ENCODE data around the gene TMEM125. TPM values are rescaled to one million over a fixed set of nuclear protein-coding genes. Genes with fewer than 3 reads are reported as not detected.

Gene TMEM125
- total and polyA plus RNA-seq, 4 experiments from 2014 or later, result not detected

DNA sequence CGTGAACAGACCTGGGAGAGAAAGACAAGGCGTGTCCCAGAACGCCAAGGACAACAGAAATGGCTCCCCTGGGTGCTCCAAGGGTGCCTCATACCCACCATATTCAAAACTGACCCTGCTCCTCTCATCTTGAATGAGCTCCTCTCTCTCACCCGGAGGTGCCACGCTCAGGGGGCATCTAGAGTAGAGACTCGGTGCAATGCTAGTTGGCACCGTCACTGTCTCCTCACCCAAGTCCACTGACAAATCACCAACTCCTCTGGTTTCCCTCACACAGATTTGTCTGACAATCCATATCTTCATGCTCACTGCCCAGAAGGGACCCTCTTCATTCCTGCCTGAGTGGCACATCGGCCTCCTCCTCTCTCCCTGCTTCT, 5.0 kb downstream of the TMEM125 start:
- Histone ChIP-seq H3K27ac (ENCODE audit: low read depth, low read length) (no peak overlapping the region), H3K9me3 (ENCODE audit: control insufficient read depth in 1 of 2, low read length in 2 of 2) (no peaks in the 10 kb centered on the region), H3K27me3 (ENCODE audit: insufficient read depth, low read length) (no peaks in the 10 kb centered on the region), H3K4me1 (ENCODE audit: insufficient read depth, low read length) (peaks cover 20% of the 10 kb centered on the region), H3K4me3 (ENCODE audit: low read length in 2 of 2) (no peak overlapping the region), H3K36me3 (ENCODE audit: insufficient read depth, low read length) (no peaks in the 10 kb centered on the region)
- Mint-ChIP-seq H3K36me3 (no peaks in the 10 kb centered on the region), H3K4me3 (peak overlapping the region in 7 of 8 donors; percentile 25 to 85 (median 78)), H3K27me3 (peaks cover 15 to 19% of the 10 kb centered on the region in 2 donors), H3K27ac (peak overlapping the region in 5 of 7 donors; percentile 70 to 90 (median 84)), H3K9me3 (peaks cover 0 to 2% (median 0%) of the 10 kb centered on the region in 8 donors), H3K4me1 (peaks cover 7 to 28% (median 20%) of the 10 kb centered on the region in 4 donors)
- intact Hi-C loops (cut with micrococcal nuclease), result no loop called here
- ChIA-PET CTCF (ENCODE audit: partially characterized antibody) (no interaction called here), POLR2A (ENCODE audit: partially characterized antibody) (no interaction called here)
- DNase-seq, result no peak

DNA sequence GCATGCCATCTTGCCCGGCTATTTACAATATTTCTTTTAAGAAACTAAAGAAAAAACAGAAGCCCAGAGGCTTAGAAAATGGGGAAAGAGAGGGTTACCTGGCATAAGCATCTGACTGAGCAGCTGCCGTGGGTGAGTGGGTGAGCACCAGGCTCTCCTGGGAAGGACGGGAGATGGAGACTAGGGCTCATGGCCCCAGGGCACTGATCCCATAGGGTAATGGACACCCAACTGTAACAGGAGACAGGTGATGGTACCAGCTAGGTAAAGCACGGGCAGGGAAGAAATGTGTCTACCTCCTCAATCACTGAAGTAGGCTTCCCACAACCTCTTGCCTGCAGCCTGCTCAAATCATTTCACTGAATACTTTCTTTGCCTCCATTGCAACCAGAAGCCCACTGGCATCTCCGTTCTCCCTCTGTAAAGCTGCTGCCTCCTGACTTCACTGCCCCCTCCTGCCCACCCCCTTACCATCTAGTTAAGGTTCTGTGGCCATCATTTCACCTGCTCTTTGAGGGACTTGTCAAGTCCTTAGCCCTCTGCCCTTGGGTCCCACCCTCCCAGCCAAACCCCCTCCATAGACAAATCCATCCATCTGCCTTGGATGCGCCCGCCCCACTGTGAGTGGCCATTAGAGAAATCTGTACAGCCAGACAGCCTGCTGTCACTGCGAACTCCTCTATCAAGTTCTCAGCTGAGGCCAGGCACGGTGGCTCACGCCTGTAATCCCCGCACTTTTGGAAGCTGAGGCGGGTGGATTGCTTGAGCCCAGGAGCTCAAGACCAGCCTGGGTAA, 6.2 kb downstream of the TMEM125 start:
- Histone ChIP-seq H3K27ac (ENCODE audit: low read depth, low read length) (no peak overlapping the region), H3K9me3 (ENCODE audit: control insufficient read depth in 1 of 2, low read length in 2 of 2) (no peaks in the 10 kb centered on the region), H3K36me3 (ENCODE audit: insufficient read depth, low read length) (no peaks in the 10 kb centered on the region), H3K27me3 (ENCODE audit: insufficient read depth, low read length) (no peaks in the 10 kb centered on the region), H3K4me1 (ENCODE audit: insufficient read depth, low read length) (peaks cover 10% of the 10 kb centered on the region), H3K4me3 (ENCODE audit: low read length in 2 of 2) (no peak overlapping the region)
- no peak overlapping the region for H3K27ac Mint-ChIP-seq
- H3K36me3 Mint-ChIP-seq, result no peaks in the 10 kb centered on the region
- ChIA-PET CTCF (ENCODE audit: partially characterized antibody) (no interaction called here), POLR2A (ENCODE audit: partially characterized antibody) (no interaction called here)
- intact Hi-C loops (cut with micrococcal nuclease), result no loop called here
- H3K27me3 Mint-ChIP-seq, result peaks cover 18 to 19% of the 10 kb centered on the region in 2 donors
- no peak for DNase-seq
- peaks cover 0 to 2% (median 0%) of the 10 kb centered on the region in 8 donors for H3K9me3 Mint-ChIP-seq
- peaks cover 7 to 20% (median 14%) of the 10 kb centered on the region in 4 donors for H3K4me1 Mint-ChIP-seq
- H3K4me3 Mint-ChIP-seq, result no peak overlapping the region

DNA sequence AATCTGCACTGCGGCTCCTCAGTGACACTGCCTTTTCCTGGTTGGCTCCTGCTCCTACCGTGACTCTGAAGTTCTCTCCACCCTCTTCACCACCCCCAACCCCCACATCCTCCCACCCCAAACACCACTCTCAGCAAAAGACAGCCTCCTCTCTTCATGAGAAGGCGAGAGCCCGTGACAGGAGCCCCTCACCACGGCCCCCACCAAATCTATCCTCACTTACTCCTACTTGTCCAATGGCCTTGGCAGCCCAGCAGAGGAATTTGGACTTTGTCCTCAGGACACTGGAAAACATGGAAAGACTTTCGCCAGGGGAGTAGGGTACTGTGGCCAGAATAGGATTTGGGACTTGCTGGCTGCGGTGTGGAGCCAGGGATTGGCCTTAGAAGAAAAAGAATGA, 6.9 kb downstream of the TMEM125 start:
- no peak overlapping the region for H3K4me3 Mint-ChIP-seq
- intact Hi-C loops (cut with micrococcal nuclease), result no loop called here

DNA sequence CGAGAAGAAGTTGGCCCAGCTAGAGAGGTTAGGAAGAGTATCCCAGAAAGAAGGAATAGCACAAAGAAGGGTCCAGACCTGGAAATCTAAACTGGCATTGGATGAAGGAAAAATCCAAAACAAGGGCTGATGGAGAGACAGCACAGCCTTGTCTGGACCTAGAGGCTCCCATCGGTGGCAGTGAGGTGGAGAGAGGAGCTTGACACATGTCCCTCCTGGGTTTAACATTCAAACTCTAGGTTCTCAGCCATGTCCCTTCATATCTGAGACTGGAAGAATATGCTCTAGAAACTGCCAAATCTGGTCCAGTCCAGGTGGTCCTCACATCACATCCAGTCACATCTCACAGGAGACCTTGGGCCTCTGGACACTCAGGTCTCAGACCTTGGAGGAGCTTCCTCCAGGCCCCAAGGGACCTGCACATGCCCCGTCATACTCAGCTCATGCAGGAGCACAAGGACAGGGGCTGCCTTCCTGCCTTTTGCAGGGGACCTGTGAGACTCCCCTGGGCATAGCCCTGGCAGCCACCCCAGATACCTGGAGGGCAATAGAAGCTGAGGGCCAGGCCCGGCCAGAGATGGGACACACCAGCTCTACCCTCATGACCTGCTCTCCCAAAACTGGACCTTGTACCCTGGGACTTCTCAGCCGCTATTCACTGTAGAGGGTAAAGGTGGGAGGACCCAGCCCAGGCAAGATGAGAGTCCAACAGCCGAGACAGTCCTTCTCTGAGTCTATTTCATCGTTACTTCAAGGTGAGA, 7.5 kb downstream of the TMEM125 start:
- POLR2A ChIA-PET (ENCODE audit: partially characterized antibody), result no interaction called here

More for the DNA sequence above, 6.9 kb downstream of the TMEM125 start:
- Histone ChIP-seq H3K27me3 (ENCODE audit: insufficient read depth, low read length) (no peaks in the 10 kb centered on the region), H3K4me3 (ENCODE audit: low read length in 2 of 2) (no peak overlapping the region), H3K27ac (ENCODE audit: low read depth, low read length) (no peak overlapping the region), H3K9me3 (ENCODE audit: control insufficient read depth in 1 of 2, low read length in 2 of 2) (no peaks in the 10 kb centered on the region), H3K4me1 (ENCODE audit: insufficient read depth, low read length) (peaks cover 9% of the 10 kb centered on the region), H3K36me3 (ENCODE audit: insufficient read depth, low read length) (no peaks in the 10 kb centered on the region)
- POLR2A ChIA-PET (ENCODE audit: partially characterized antibody), result no interaction called here
- Mint-ChIP-seq H3K27ac (no peak overlapping the region), H3K27me3 (peaks cover 15 to 16% of the 10 kb centered on the region in 2 donors), H3K4me1 (peaks cover 6 to 16% (median 12%) of the 10 kb centered on the region in 4 donors), H3K9me3 (peaks cover 0 to 2% (median 0%) of the 10 kb centered on the region in 8 donors), H3K36me3 (no peaks in the 10 kb centered on the region)
- CTCF ChIA-PET (ENCODE audit: partially characterized antibody), result no interaction called here
- DNase-seq, result no peak

DNA sequence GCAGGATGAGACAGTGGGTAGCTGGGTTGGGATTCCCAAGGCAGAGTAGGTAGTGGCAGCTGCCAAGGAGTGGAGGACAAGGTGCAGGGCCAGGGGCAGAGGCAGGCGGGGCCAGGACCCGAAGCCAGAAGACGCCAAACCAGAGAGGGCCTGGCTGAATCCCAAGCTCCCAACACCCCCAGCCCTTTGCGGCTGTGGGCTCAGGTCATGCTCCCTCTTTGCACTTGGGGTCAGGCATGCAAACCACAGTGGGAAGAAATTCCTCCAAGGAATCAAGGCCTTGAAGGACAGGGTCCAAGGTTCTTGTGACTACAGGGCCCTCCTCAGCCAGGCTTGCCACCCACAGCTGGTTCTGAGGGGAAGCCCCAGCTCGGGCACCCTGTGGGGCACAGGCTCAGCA, 9.4 kb downstream of the TMEM125 start:
- Mint-ChIP-seq H3K36me3 (no peaks in the 10 kb centered on the region), H3K4me1 (peaks cover 6 to 15% (median 11%) of the 10 kb centered on the region in 4 donors), H3K4me3 (no peak overlapping the region), H3K9me3 (peaks cover 0 to 2% (median 0%) of the 10 kb centered on the region in 8 donors), H3K27ac (no peak overlapping the region), H3K27me3 (peaks cover 16 to 19% of the 10 kb centered on the region in 2 donors)
- POLR2A ChIA-PET (ENCODE audit: partially characterized antibody), result no interaction called here
- Histone ChIP-seq H3K4me1 (ENCODE audit: insufficient read depth, low read length) (peaks cover 7% of the 10 kb centered on the region), H3K4me3 (ENCODE audit: low read length in 2 of 2) (no peak overlapping the region), H3K9me3 (ENCODE audit: control insufficient read depth in 1 of 2, low read length in 2 of 2) (no peaks in the 10 kb centered on the region), H3K27me3 (ENCODE audit: insufficient read depth, low read length) (no peaks in the 10 kb centered on the region), H3K27ac (ENCODE audit: low read depth, low read length) (no peak overlapping the region), H3K36me3 (ENCODE audit: insufficient read depth, low read length) (no peaks in the 10 kb centered on the region)
- DNase-seq, result no peak
- intact Hi-C loops (cut with micrococcal nuclease), result no loop called here
- CTCF ChIA-PET (ENCODE audit: partially characterized antibody), result no interaction called here

More for the DNA sequence above, 7.5 kb downstream of the TMEM125 start:
- CTCF ChIA-PET (ENCODE audit: partially characterized antibody), result no interaction called here
- no peaks in the 10 kb centered on the region for H3K36me3 Mint-ChIP-seq
- Histone ChIP-seq H3K4me1 (ENCODE audit: insufficient read depth, low read length) (peaks cover 9% of the 10 kb centered on the region), H3K27ac (ENCODE audit: low read depth, low read length) (no peak overlapping the region), H3K4me3 (ENCODE audit: low read length in 2 of 2) (no peak overlapping the region), H3K9me3 (ENCODE audit: control insufficient read depth in 1 of 2, low read length in 2 of 2) (no peaks in the 10 kb centered on the region), H3K36me3 (ENCODE audit: insufficient read depth, low read length) (no peaks in the 10 kb centered on the region), H3K27me3 (ENCODE audit: insufficient read depth, low read length) (no peaks in the 10 kb centered on the region)
- DNase-seq, result no peak
- peaks cover 0 to 2% (median 0%) of the 10 kb centered on the region in 8 donors for H3K9me3 Mint-ChIP-seq
- H3K27ac Mint-ChIP-seq, result no peak overlapping the region
- peaks cover 6 to 16% (median 12%) of the 10 kb centered on the region in 4 donors for H3K4me1 Mint-ChIP-seq
- H3K4me3 Mint-ChIP-seq, result no peak overlapping the region
- intact Hi-C loops (cut with micrococcal nuclease), result no loop called here
- H3K27me3 Mint-ChIP-seq, result peaks cover 15 to 18% of the 10 kb centered on the region in 2 donors

DNA sequence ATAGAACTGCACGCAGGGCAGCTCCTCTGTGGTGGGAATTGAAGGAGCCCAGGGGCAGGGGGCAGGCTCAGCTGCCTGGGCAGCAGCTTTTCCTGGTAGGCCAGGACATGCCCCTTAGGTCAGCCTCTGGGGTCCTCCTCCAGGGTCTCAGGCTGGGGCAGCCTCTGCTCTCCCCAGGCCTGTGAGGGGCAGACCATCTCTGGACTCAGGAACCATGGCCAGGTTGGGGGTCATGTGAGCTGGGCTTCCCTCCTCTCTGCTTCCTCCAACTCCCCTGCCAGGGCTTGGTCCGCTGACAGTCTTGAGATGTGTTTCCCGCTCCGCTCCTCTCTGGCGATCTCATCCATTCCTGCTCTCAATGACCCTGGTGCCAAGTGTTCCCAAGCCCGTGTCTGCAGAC, 9.9 kb downstream of the TMEM125 start:
- H3K27me3 ChIP-seq (ENCODE audit: insufficient read depth, low read length), result no peaks in the 10 kb centered on the region
- Mint-ChIP-seq H3K4me3 (no peak overlapping the region), H3K4me1 (peaks cover 1 to 10% (median 6%) of the 10 kb centered on the region in 4 donors), H3K36me3 (no peaks in the 10 kb centered on the region), H3K27me3 (peaks cover 18 to 22% of the 10 kb centered on the region in 2 donors), H3K27ac (no peak overlapping the region), H3K9me3 (no peaks in the 10 kb centered on the region)
- no peak overlapping the region for H3K4me3 ChIP-seq (ENCODE audit: low read length in 2 of 2)
- no peak for DNase-seq
- no peak overlapping the region for H3K27ac ChIP-seq (ENCODE audit: low read depth, low read length)
- intact Hi-C loops (cut with micrococcal nuclease), result no loop called here
- H3K36me3 ChIP-seq (ENCODE audit: insufficient read depth, low read length), result no peaks in the 10 kb centered on the region
- ChIA-PET POLR2A (ENCODE audit: partially characterized antibody) (no interaction called here), CTCF (ENCODE audit: partially characterized antibody) (no interaction called here)
- peaks cover 2% of the 10 kb centered on the region for H3K4me1 ChIP-seq (ENCODE audit: insufficient read depth, low read length)
- no peaks in the 10 kb centered on the region for H3K9me3 ChIP-seq (ENCODE audit: control insufficient read depth in 1 of 2, low read length in 2 of 2)

DNA sequence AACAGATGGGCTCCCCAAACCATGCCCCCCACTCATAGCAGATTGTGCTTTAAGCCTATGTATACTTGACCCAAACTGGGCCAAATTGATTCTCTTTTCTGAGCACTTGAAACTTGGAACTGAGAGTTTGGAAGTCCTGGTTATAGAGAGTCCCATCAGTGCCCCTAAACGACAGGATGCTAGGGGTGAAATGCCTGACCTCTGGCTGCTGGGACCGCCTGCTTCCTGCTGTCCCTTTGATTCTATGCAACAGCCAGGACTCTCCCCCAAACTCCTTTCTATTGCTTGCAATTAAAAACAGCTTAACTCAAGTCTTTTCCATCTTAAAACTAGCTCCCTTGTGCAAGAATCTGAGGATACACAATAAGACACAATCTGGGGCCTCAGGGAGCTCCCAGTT, 10.9 kb downstream of the TMEM125 start:
- ChIA-PET CTCF (ENCODE audit: partially characterized antibody) (no interaction called here), POLR2A (ENCODE audit: partially characterized antibody) (no interaction called here)
- H3K36me3 Mint-ChIP-seq, result no peaks in the 10 kb centered on the region
- H3K27me3 Mint-ChIP-seq, result peaks cover 20 to 26% of the 10 kb centered on the region in 2 donors
- H3K9me3 Mint-ChIP-seq, result no peaks in the 10 kb centered on the region
- Histone ChIP-seq H3K9me3 (ENCODE audit: control insufficient read depth in 1 of 2, low read length in 2 of 2) (no peaks in the 10 kb centered on the region), H3K4me3 (ENCODE audit: low read length in 2 of 2) (no peak overlapping the region), H3K27ac (ENCODE audit: low read depth, low read length) (no peak overlapping the region), H3K36me3 (ENCODE audit: insufficient read depth, low read length) (no peaks in the 10 kb centered on the region), H3K27me3 (ENCODE audit: insufficient read depth, low read length) (no peaks in the 10 kb centered on the region), H3K4me1 (ENCODE audit: insufficient read depth, low read length) (no peaks in the 10 kb centered on the region)
- H3K4me3 Mint-ChIP-seq, result no peak overlapping the region
- H3K27ac Mint-ChIP-seq, result no peak overlapping the region
- no peaks in the 10 kb centered on the region for H3K4me1 Mint-ChIP-seq
- no peak for DNase-seq
- intact Hi-C loops (cut with micrococcal nuclease), result no loop called here

Measured in CD4-positive, alpha-beta memory T cell (primary cell).